Measurements from ENCODE around the gene IRF2BP1. TPM values are rescaled to one million over a fixed set of nuclear protein-coding genes. Genes with fewer than 3 reads are reported as not detected.

IRF2BP1 gene
- total RNA-seq, 1 experiment from 2014 or later = 36.9 TPM

DNA sequence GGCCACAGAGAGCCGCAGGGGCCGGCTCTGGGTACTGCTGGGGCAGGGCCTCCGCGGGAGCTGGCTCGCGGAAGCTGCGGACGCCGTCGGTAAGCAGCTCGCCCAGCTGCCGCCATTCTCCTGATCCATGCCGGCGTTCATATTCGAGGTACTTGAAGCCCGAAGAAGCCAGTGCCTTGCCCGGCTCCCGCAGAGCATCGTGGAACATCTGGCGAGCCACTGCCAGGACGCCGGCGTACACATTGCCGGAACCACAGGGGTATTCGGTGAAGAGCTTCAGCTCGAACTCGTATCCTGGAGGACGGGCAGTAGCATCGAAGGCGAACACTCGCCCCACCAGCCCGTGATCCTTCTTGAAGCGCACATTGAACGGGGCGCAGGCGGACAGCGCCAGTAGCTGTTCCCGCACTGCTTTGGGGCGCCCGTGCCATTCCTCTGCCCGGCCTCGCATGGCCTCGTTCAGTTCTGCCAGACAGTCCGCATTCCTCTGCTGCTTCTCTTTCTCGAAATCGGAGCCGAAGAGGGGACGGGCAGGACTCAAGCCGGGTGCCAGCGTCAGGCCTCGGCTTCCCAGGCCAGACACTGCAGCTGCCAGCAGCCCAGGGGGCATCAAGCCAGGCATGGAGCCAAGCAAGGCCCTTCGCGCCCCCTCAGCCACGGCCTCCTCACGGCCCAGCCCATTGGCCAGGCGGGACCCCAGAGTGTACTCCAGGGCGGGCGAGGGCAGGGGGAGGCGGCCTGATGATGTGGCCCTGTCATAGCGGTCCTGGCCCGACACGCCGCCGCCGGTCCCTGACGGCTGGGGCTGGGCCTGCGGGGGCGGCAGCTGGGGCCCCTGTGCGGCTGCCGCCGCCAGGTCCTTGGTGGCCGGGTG lies 1.0 kb downstream of the IRF2BP1 start:
- Mint-ChIP-seq H3K4me1 (ENCODE audit: low read depth, unreplicated experiment) (peaks cover 30% of the 10 kb centered on the region), H3K36me3 (ENCODE audit: insufficient read depth, unreplicated experiment) (peaks cover 54% of the 10 kb centered on the region), H3K4me3 (ENCODE audit: low read depth, unreplicated experiment) (peak overlapping the region; percentile 82), H3K9me3 (ENCODE audit: low read depth, unreplicated experiment) (no peaks in the 10 kb centered on the region), H3K27ac (ENCODE audit: unreplicated experiment) (no peak overlapping the region), H3K27me3 (ENCODE audit: unreplicated experiment) (no peaks in the 10 kb centered on the region)
- intact Hi-C loops (cut with micrococcal nuclease; ENCODE audit: unreplicated experiment) = no loop called here
- CTCF ChIA-PET = interaction anchor here (0.5 to 2.2 kb wide), 5 partner anchors 21 to 1416 kb away, joined by 3 to 8 read pairs (median 3); partner anchors contain the start of genes FOXA3 and SYMPK
- TF ChIP-seq, protein P1, sequence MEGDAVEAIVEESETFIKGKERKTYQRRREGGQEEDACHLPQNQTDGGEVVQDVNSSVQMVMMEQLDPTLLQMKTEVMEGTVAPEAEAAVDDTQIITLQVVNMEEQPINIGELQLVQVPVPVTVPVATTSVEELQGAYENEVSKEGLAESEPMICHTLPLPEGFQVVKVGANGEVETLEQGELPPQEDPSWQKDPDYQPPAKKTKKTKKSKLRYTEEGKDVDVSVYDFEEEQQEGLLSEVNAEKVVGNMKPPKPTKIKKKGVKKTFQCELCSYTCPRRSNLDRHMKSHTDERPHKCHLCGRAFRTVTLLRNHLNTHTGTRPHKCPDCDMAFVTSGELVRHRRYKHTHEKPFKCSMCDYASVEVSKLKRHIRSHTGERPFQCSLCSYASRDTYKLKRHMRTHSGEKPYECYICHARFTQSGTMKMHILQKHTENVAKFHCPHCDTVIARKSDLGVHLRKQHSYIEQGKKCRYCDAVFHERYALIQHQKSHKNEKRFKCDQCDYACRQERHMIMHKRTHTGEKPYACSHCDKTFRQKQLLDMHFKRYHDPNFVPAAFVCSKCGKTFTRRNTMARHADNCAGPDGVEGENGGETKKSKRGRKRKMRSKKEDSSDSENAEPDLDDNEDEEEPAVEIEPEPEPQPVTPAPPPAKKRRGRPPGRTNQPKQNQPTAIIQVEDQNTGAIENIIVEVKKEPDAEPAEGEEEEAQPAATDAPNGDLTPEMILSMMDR (IDR thresholded peaks at IDR 0.05; ENCODE audit: unreplicated experiment) = no peak
- no peak for DNase-seq
- BruUV-seq (replicated peaks) = TSS peak; percentile 36

DNA sequence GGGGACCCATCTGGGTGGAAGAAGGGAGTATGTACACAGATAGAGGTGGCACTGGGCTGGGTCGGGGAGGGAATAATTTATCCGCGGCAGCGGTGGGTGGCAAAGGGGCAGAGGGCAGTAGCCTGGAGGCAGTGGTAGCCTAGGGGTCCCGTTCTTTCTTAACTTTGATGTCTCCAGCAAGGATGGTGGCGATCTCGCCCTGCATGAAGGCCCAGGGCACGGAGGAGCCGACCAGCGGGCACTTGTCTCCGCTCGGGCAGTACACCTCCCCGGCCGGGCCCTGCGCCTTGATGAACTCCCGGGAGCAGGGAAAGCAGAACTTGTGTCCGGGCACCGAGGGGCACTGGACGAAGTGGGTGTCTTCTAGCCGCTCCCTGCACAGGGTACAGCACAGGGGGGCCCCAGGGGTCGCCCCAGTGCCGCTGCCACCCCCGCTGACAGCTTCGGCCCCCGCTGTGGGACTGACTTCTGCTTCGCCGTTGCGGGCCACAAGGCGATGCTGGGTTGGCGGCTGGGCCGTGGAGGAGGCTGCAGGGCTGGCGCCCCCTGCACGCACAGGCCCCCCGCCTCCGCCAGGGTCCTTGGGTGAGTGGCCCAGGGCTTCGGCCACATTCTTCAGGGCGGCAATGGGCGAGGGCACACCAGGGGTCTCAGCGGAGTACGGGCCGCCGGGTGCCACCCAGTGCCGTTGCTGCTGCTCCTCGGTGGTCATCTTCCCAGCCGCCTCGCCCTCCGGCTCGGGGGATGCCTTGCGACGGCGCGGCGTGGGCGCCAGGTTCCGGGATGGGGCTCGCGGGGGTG lies 1.9 kb downstream of the IRF2BP1 start:
- TF ChIP-seq, protein P1 (IDR thresholded peaks at IDR 0.05; ENCODE audit: unreplicated experiment) = no peak
- Mint-ChIP-seq H3K27me3 (ENCODE audit: unreplicated experiment) (no peaks in the 10 kb centered on the region), H3K4me3 (ENCODE audit: low read depth, unreplicated experiment) (peak overlapping the region; percentile 70), H3K27ac (ENCODE audit: unreplicated experiment) (peak overlapping the region; percentile 23), H3K4me1 (ENCODE audit: low read depth, unreplicated experiment) (peaks cover 34% of the 10 kb centered on the region), H3K36me3 (ENCODE audit: insufficient read depth, unreplicated experiment) (peaks cover 54% of the 10 kb centered on the region), H3K9me3 (ENCODE audit: low read depth, unreplicated experiment) (no peaks in the 10 kb centered on the region)
- no peak for DNase-seq
- CTCF ChIA-PET = interaction anchor here (0.7 kb wide), 1 partner anchor 486 kb away, joined by 3 read pairs; no protein-coding TSS in a partner anchor
- intact Hi-C loops (cut with micrococcal nuclease; ENCODE audit: unreplicated experiment) = no loop called here
- no TSS peak for BruUV-seq (replicated peaks)

DNA sequence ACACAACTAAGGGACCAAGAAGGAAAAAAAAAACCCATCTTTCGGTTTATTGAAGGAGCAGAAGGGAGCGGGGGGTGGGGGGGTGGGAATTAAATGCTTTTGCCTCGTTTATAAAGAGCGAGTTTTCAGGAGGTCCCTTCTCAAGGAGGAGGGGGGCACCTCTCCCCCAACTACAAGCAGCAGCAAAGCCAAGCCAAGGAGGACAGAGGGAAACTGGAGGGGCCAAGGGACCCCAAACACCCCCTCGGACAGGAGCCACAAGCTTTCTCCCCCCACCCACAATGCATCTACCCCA lies 2.4 kb downstream of the IRF2BP1 start:
- no peak for DNase-seq
- H3K36me3 Mint-ChIP-seq (ENCODE audit: insufficient read depth, unreplicated experiment) = peaks cover 54% of the 10 kb centered on the region
- H3K4me1 Mint-ChIP-seq (ENCODE audit: low read depth, unreplicated experiment) = peaks cover 39% of the 10 kb centered on the region
- intact Hi-C loops (cut with micrococcal nuclease; ENCODE audit: unreplicated experiment) = no loop called here
- peak overlapping the region; percentile 70 for H3K4me3 Mint-ChIP-seq (ENCODE audit: low read depth, unreplicated experiment)
- CTCF ChIA-PET = interaction anchor here (4.2 kb wide), 1 partner anchor 20 kb away, joined by 56 read pairs; the partner anchor contains the start of genes FOXA3 and SYMPK
- TF ChIP-seq, protein P1 (IDR thresholded peaks at IDR 0.05; ENCODE audit: unreplicated experiment) = no peak
- H3K9me3 Mint-ChIP-seq (ENCODE audit: low read depth, unreplicated experiment) = no peaks in the 10 kb centered on the region
- no TSS peak for BruUV-seq (replicated peaks)
- peak overlapping the region; percentile 23 for H3K27ac Mint-ChIP-seq (ENCODE audit: unreplicated experiment)
- no peaks in the 10 kb centered on the region for H3K27me3 Mint-ChIP-seq (ENCODE audit: unreplicated experiment)
